Suprapubic skin (tissue), 4 donors: Measurements from ENCODE around the gene PARD6B. TPM values are rescaled to one million over a fixed set of nuclear protein-coding genes. Genes with fewer than 3 reads are reported as not detected.

ENCODE experiments used
- DNase-seq, 2 donors: peaks; one replicate each; pipeline ENCODE4 v3.0.0-alpha.2; 2019; ENCODE audit warnings: low spot score in 2 of 2
- H3K27ac ChIP-seq: fragments of 200-600 bp; sonication (generic); one replicate; pipeline ENCODE4 v1.5.1; 2019
- H3K27me3 ChIP-seq: fragments of 200-600 bp; sonication (generic); one replicate; pipeline ENCODE4 v1.5.1; 2019
- H3K36me3 ChIP-seq: fragments of 200-600 bp; sonication (generic); one replicate; pipeline ENCODE4 v1.5.1; 2019
- H3K4me1 ChIP-seq: fragments of 200-600 bp; sonication (generic); one replicate; pipeline ENCODE4 v1.5.1; 2019
- H3K4me3 ChIP-seq: fragments of 200-600 bp; sonication (generic); one replicate; pipeline ENCODE4 v1.5.1; 2019; ENCODE audit warnings: mild to moderate bottlenecking
- H3K9me3 ChIP-seq: fragments of 200-600 bp; sonication (generic); one replicate; pipeline ENCODE4 v1.5.1; 2019
- EP300 ChIP-seq: sonication (generic); formaldehyde crosslinking; IDR thresholded peaks from one replicate; pipeline ENCODE4 v1.6.1; 2017; ENCODE audit warnings: antibody characterized with exemption
- POLR2A ChIP-seq, 2 donors: fragments of 450-650 bp; IDR thresholded peaks; one replicate each; pipeline ENCODE4 v1.6.1; 2017; ENCODE audit warnings: antibody characterized with exemption in 2 of 2, mild to moderate bottlenecking in 2 of 2, moderate library complexity in 2 of 2
- POLR2AphosphoS5 ChIP-seq, 3 donors: sonication (generic); formaldehyde crosslinking; IDR thresholded peaks; one replicate each; pipeline ENCODE4 v1.6.1; 2017; ENCODE audit warnings: antibody characterized with exemption in 3 of 3
- WGBS: methylation state at CpG from one replicate; pipeline ENCODE4 v1.1.5; 2018; 5-methylcytosine and 5-hydroxymethylcytosine counted together
- total RNA-seq, 4 donors: library from RNA; depleted of rRNA; stranded (reverse); fragments of >200 nt; gene quantifications; one replicate each; pipeline ENCODE4 v1.1.0, GENCODE V29; 2016
- TF ChIP-seq, protein P1 (sequence below), 2 donors: fragments of 200-600 bp in 1 of 2; fragments of 450-650 bp in 1 of 2; sonication (generic) in 1 of 2; IDR thresholded peaks; one replicate each; pipeline ENCODE4 v1.5.1; 2016 to 2019; ENCODE audit warnings: antibody characterized with exemption in 2 of 2, mild to moderate bottlenecking in 1 of 2, moderate library complexity in 1 of 2

The PARD6B gene
- total RNA-seq, 4 donors from 2014 or later: 7.6 to 10.3 (median 8.4) TPM

DNA sequence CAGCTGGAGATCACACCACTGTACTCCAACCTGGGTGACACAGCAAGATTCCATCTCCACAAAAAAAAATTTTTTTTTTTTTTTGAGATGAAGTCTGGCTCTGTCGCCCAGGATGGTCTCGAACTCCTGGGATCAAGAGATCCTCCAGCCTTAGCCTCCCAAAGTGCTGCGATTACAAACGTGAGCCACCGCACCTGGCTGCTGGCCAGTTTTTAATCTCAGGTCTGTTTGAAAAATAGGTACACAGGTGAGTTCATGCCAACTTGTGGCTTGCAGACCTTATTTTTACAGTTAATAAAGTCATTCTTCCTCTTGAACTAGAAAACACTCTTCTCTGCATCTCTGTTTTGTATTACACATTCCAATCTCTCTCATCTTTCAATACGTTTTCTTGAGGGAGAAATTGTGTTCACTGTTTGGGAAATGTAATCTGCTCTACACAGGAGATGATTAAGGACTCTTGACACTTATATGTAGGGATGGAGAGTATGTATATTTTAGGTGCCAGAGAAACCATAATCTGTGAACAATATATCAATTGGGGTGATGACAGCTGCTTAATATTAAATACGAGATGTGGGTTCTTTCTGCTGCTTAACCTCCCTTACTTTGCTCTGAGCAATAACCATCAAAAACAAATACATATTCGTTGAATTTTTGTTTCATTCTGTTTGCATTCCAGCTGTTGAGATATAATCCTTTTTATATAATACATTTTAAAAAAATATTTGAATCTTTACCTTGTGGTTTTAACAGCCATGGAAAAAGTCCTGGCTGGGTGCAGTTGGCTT, 22.3 kb upstream of the PARD6B start:
- no peak for DNase-seq

DNA sequence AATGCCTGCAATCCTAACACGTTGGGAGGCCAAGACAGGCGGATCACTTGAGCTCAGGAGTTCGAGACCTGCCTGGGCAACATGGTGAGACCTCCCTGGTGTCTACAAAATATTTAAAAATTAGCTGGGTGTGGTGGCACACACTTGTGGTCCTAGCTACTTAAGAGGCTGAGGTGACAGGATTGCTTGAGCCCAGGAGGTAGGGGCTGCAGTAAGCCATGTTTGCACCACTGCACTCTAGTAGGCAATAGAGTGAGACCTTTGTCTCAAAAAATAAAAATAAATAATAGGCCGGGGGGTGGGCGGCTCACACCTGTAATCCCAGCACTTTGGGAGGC, 21.8 kb upstream of the PARD6B start:
- no peak overlapping the region for H3K4me3 ChIP-seq
- DNase-seq: no peak
- peaks cover 9% of the 10 kb centered on the region for H3K27me3 ChIP-seq
- no peaks in the 10 kb centered on the region for H3K9me3 ChIP-seq
- H3K27ac ChIP-seq: no peak overlapping the region
- WGBS: 55% methylated on average over 5 of the region's 5 CpGs
- H3K36me3 ChIP-seq: no peaks in the 10 kb centered on the region
- H3K4me1 ChIP-seq: peaks cover 2% of the 10 kb centered on the region
- TF ChIP-seq, protein P1, sequence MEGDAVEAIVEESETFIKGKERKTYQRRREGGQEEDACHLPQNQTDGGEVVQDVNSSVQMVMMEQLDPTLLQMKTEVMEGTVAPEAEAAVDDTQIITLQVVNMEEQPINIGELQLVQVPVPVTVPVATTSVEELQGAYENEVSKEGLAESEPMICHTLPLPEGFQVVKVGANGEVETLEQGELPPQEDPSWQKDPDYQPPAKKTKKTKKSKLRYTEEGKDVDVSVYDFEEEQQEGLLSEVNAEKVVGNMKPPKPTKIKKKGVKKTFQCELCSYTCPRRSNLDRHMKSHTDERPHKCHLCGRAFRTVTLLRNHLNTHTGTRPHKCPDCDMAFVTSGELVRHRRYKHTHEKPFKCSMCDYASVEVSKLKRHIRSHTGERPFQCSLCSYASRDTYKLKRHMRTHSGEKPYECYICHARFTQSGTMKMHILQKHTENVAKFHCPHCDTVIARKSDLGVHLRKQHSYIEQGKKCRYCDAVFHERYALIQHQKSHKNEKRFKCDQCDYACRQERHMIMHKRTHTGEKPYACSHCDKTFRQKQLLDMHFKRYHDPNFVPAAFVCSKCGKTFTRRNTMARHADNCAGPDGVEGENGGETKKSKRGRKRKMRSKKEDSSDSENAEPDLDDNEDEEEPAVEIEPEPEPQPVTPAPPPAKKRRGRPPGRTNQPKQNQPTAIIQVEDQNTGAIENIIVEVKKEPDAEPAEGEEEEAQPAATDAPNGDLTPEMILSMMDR (IDR thresholded peaks at IDR 0.05): no peak
- no peak for TF ChIP-seq POLR2AphosphoS5 (IDR thresholded peaks at IDR 0.05)
- no peak for TF ChIP-seq EP300
- no peak for TF ChIP-seq POLR2A (IDR thresholded peaks at IDR 0.05)

More for the DNA sequence above, 22.3 kb upstream of the PARD6B start:
- peaks cover 9% of the 10 kb centered on the region for H3K27me3 ChIP-seq
- WGBS: 50% methylated on average over 8 of the region's 8 CpGs
- H3K27ac ChIP-seq: no peak overlapping the region
- no peaks in the 10 kb centered on the region for H3K9me3 ChIP-seq
- peaks cover 2% of the 10 kb centered on the region for H3K4me1 ChIP-seq
- no peak overlapping the region for H3K4me3 ChIP-seq
- TF ChIP-seq EP300: no peak
- TF ChIP-seq, protein P1 (IDR thresholded peaks at IDR 0.05): no peak
- TF ChIP-seq POLR2AphosphoS5 (IDR thresholded peaks at IDR 0.05): no peak
- TF ChIP-seq POLR2A (IDR thresholded peaks at IDR 0.05): no peak
- H3K36me3 ChIP-seq: no peaks in the 10 kb centered on the region

DNA sequence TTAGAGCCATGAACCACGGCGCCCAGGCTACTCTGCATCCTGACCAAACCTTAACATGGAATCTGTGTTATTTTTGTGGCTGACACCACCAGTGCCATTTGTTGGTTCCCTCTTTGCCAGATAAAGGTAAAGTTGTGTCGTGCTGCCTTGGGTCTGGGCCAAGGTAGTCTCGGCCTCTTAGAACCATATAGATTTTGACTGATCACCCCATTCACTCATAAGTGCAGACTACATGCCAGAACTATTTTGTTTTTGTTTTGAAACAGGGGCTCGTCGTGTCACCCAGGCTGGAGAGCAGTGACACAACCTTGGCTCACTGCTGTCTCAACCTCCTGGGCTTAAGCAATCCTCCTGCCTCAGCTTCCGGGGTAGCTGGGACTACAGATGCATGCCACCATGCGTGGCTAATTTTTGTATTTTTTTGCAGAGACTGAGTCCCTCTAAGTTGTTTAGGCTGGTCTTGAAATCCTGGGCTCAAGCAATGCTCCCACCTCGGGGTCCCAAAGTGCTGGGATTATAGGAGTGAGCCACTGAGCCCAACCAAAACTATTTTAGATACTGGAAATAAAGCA, 20.8 kb upstream of the PARD6B start:
- Histone ChIP-seq H3K4me3 (no peak overlapping the region), H3K27me3 (peaks cover 6% of the 10 kb centered on the region), H3K36me3 (no peaks in the 10 kb centered on the region), H3K4me1 (peaks cover 2% of the 10 kb centered on the region), H3K9me3 (no peaks in the 10 kb centered on the region), H3K27ac (no peak overlapping the region)
- no peak for TF ChIP-seq POLR2A (IDR thresholded peaks at IDR 0.05)
- no peak for DNase-seq
- 65% methylated on average over 9 of the region's 9 CpGs for WGBS

DNA sequence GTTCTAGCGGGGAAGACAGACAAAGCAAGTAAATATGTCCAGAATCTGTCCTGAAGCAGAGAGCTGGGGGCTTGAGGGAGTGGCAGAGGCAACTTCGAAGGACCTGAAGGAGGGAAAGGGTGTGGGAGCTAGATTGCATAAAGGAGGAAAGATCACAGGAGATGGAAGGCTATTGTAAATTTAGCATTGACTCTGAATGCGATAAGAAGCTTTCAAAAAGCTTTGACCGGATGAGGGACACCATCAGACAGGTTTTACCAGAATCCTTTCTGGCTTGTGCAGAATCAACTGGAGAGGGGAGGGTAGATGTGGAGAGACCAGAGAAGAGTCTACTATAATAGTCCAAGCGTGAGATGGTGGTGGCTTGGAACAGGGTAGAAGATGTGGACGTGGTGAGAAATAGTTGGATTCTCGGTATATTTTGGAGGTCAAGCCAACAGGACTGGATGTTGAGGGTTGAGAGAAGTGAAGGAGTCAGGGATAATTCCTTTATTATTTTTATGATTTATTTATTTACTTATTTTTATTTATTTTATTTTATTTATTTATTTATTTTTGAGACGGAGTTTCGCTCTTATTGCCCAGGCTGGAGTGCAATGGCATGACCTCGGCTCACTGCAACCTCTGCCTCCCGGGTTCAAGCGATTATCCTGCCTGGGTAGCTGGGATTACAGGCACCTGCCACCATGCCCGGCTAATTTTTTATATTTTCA, 20.1 kb upstream of the PARD6B start:
- 89% methylated on average over 13 of the region's 13 CpGs for WGBS
- no peak overlapping the region for H3K27ac ChIP-seq
- H3K4me1 ChIP-seq: peaks cover 2% of the 10 kb centered on the region
- TF ChIP-seq POLR2A (IDR thresholded peaks at IDR 0.05): no peak
- TF ChIP-seq, protein P1 (IDR thresholded peaks at IDR 0.05): no peak
- no peak for TF ChIP-seq EP300
- TF ChIP-seq POLR2AphosphoS5 (IDR thresholded peaks at IDR 0.05): no peak
- peaks cover 2% of the 10 kb centered on the region for H3K27me3 ChIP-seq
- no peaks in the 10 kb centered on the region for H3K36me3 ChIP-seq
- no peaks in the 10 kb centered on the region for H3K9me3 ChIP-seq
- DNase-seq: no peak
- H3K4me3 ChIP-seq: no peak overlapping the region

DNA sequence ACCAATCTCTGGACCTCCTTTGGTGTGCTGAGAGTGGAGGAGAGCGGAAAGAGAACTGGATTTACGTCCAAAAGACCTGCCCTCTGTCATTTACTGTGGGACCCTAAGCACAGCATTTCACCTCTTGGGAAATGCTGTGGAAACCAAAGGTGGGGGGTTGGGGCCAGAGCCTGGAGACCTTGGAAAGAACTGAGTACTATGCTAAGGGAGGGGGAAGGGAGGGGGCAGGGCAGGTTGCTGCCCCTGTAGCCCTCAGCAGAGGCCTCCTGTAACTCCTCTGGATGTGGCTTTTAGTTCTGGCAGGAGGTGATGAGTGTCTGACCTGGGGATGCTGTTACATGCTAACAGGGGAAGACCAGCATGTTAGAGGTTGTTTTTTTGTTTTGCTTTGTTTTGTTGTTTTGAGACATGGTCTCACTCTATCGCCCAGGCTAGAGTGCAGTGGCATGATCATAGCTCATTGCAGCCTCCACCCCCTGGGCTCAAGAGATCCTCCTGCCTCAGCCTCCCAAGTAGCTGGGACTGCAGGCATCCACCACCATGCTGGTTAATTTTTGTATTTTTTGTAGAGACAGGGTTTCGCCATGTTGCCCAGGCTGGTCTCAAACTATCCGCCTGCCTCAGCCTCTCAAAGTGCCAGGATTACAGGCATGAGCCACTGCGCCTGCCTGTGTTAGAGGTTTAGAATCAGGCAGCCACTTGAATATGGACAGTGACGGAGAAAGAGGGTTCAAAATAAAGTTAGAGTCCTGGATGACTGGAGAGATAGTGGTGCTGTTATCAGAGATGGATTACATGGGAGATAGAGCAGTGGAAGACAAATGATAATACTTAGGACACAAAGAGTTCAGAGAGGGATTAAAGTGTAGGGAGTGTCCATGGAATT, 18.4 kb upstream of the PARD6B start:
- 90% methylated on average over 7 of the region's 7 CpGs for WGBS
- Histone ChIP-seq H3K27ac (no peak overlapping the region), H3K9me3 (no peaks in the 10 kb centered on the region), H3K4me1 (no peaks in the 10 kb centered on the region), H3K4me3 (no peak overlapping the region), H3K27me3 (no peaks in the 10 kb centered on the region), H3K36me3 (no peaks in the 10 kb centered on the region)
- DNase-seq: no peak
- TF ChIP-seq POLR2A (IDR thresholded peaks at IDR 0.05): no peak
